ENCODE data around the gene SLC9A3.
A peak's percentile ranks its signal among the peaks of the same experiment; 100 is the strongest.
"Not testable (repeated sequence)": the region's sequence is repeated elsewhere in the genome, so short reads cannot be mapped to it uniquely, and the experiment has no call there.

SLC9A3 gene

GRCh38 chr5:524973-525761, 918 bp upstream of the SLC9A3 start:
- no peak for DNase-seq

- DNase-seq: no peak
These were observed 617 bp downstream of the SLC9A3 start for GRCh38 chr5:523441-524222.

- DNase-seq: no peak
These were observed 1.3 kb downstream of the SLC9A3 start for GRCh38 chr5:522899-523440.

DNA sequence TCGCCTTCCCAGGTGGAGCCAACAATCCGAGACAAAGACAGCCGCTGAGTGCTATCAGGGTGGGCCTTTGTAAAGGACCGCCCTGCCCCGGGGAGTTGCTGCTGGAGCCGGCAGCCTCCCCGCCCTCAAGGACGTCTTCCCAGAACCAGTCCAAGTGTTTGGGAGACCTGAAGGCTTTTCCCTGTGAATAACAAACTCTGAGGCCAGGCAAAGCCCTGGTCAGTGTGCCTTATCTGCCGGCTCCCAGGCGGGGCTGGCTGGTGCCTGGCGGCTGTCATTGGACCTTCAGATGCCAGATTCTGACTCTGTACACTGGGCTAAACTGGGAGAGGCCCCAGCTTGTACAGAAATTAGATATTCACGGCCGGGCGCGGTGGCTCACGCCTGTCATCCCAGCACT, 2.1 kb downstream of the SLC9A3 start:
- DNase-seq: no peak

DNA sequence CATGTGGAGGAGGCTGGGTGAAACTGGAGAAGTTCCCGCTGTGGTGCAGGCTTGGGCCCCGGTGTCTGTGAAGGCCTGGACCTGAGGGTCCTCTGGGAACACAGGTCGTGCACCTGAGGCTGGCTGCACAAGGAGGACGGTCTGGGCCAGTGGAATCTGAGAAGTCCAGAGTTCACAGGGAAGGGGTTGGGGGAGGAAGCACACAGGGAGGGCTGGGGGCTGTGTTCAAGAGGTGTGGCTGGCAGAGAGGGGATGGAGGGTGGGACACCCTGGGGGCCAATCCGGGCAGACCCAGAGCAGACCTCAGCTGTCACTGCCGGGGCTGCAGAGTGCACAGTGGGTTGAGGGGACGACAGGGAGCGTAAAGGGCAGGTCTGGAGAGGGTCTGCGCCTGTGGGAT, 2.6 kb downstream of the SLC9A3 start:
- DNase-seq: no peak

GRCh38 chr5:520850-521226, 3.4 kb downstream of the SLC9A3 start:
- DNase-seq: no peak

DNA sequence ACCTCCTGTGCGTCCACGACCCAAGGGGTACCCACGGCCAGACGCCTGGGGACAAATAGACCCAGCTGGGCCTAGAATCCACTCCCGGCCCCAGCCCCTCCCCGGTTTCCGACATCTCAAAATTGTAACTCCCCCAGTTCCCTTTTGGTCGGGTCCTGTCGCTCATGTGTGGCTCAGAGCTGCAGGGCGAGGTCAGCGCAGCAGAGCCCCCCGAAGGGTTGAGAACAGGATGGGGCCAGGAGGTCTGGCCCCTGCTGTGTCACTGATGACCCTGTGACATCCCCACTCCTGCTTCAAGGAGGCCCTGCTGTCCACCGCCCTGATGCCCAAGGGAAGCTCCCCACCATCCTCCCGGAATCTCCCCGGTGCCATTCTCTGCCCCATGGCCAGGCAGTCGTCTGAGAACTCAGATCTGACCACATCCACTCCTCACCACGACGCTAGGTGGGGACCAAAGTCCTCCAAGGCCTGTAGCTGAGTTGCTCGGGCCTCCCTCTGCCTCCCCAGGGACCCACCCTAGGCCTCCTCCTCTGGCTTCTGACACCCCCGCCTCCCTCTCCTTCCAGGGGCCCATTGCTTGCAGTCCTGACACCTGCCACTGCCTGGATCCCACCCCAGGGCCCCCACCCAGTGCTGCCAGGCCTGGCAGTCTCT, 3.9 kb downstream of the SLC9A3 start:
- no peak for DNase-seq

GRCh38 chr5:518721-519120, 5.5 kb downstream of the SLC9A3 start:
- DNase-seq: no peak

DNA sequence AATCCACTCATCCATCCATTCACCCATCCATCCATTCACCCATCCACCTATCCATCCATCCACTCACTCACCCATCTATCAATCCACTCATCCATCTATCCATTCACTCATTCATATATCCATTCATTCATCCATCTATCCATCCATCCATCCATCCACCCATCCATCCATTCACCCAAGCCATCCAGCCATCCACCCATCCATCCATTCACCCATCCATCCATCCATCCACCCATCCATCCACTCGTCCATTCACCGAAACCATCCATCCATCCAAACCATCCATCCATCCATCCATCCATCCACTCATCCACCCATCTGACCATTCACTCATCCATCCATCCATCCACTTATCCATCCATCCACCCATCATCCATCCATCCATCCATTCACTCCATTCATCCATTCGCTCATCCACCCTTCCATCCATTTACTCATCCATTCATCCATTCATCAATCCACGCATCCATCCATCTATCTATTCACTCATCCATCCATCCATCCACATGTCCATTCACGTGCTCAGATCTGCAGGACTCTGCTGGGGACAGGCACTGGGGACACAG, 6.6 kb downstream of the SLC9A3 start:
- DNase-seq: no peak

DNA sequence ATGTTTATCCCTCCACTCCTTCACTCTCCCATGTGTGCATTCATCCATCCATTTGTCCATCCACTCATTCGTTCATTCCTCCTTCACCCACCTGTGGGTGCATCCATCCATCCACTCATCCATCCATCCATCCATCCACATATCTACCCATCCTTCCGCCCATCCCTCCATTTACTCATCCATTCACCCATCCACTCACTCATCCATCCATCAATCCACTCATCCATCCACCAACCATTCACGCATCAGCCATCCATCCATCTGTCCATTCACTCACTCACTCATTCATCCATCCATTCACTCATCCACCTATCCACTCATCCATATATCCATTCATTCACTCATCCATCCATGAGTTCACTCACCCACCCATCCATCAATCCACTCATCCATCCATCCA, 7.3 kb downstream of the SLC9A3 start:
- no peak for DNase-seq

DNA sequence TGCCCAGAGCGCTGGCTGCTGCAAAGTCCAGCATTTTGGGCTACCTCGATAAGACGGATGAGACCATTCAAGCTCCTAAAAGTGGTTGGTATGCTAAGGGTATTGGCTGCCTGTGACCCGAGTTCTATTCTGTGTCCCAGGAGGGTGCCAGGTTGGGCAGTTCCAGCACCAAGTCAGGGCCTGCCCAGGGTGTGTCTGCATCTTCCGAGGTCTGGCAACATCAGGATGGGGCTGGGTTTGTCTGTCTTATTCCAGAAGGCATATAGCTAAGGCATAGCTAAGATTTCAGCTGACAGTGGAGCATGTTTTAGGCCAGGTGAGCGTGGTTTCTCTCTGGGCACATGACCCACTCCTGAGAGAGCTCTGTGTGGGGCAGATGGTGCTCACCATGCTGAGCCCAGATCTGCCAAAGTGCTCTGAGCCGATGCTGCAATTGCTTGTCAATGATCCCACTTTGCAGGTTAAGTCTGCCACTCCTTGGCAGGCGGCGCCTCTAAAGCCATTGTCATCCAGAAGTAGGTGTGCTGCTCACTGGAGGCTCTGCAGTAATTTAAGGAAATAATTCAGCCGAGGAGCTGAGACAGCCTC, 7.8 kb downstream of the SLC9A3 start:
- no peak for DNase-seq

DNA sequence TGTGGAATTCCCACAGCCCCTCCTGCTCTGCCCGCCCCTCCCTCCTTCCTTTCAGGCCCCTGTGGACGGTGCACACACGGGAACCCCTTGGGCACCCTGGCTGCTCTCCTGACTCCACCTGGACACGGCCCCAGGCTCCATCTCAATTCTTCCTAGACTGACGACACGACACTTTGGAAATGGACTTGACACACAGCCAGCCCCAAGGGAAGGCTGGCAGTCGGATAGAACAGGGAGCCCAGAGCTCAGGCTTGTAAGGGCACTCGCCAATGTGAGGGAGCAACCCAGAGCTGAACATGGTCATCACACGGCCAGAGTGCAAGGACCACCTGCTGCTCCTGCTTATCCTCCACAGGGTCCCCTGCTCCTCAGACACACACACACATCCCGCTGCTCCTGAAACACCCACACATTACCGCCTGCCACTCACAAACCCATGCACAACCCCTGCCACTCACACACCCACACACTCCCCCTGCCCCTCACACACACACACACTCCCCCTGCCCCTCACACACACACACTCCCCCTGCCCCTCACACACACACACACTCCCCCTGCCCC, 8.9 kb downstream of the SLC9A3 start:
- no peak for DNase-seq

DNA sequence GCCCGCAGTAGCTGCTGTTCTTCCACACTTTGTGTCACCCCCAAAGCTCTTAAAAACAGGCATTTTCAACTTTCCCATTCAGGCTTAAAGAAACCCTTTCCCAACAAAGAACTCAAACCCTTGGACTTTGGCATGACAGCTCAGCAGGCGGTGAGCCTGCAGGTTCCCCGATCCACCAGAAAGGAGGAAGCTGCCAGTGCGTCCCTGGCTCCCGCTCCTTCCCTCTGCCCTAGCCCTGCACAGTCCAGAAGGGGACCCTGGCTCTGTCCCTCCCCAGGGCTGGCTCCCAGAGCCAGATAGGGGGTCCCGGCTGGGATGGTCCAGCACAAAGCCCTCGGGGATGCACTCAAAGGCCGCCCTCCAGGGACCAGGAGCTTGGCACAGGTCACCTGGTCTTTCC, 9.6 kb downstream of the SLC9A3 start:
- DNase-seq: peak in 1 of 4 experiments; percentile 22

DNA sequence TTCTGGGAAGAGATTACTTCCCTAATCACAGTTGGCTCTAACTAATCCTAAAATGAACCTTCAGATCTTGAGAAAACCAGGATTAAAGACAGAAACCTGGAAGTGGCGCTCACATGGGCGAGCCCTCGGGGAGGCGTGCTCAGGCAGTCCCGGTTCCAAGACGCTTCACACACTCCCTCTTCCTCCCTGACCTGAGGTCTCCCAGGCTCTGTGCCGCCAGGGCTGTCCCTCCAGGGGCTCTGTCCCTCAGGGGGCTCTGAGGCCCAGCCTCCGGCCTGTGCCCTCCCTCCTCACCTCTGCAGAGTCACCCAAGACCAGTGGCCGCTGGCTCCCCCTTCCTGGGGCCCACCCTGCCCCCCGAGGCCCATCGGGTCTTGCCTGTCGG, 10.2 kb downstream of the SLC9A3 start:
- DNase-seq: no peak

DNA sequence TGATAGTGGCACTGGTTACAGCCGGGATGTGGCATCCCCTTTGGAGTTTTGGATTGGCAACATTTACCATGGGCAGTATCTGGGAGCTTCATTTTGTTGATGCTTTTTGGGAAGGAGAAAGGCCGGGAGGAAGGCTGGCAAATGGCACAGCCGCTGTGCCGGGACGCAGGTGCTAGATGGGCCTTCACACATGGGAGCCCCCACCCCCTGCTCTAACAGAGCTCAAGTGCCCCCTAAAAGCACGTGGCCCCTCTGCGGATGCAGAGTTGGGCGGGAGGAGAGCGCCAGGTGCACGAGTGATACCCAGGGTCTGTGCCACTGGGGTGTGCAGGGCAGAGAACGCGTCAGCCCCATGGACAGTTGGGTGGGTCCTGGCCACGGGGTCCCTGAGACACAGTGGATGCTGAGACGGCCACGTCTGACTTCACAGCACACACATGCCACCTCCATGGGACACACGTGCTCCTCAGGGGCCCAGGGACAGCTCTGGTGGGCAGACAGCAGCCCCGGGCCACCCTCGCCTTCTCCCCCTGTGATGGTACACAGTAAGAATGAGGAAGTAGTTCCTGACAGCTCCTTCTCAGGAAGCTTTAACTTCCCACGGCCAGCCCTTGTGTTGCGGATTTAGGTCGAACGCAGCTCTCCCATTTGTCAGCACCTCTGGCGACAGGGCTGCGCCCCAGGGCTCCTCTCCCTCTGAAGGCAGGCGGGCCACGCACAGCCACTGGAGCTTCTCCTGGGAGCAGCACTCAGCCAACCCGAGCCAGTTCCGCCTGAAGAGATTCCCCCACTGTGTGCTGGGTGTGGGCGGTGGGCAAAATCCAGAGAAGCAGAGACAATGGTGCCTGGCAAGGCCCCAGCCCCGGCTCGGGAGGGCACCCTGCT, 10.8 kb downstream of the SLC9A3 start:
- peak; percentile 31 to 69 (median 62) for DNase-seq

GRCh38 chr5:511476-511875, 12.8 kb downstream of the SLC9A3 start:
- no peak for DNase-seq

DNA sequence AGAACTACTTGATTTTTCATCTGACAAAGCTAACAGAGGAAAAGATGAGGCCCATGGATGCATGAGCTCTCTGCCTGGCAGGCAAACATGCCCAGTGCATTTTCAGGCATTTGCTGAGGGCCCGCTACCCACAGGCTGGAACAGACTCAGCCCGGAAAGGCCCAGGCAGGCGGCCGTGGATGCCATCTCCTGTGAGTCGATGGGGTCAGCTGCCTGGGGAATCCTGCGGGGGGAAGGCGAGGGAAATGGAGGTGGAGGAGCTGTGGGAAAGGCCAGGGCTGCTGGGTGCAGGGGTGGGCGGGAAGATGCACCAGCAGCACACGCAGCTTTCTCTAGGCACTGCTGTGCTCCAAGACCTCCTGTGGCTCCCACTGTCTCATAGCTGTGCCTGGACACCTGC, 13.7 kb downstream of the SLC9A3 start:
- no peak for DNase-seq

- no peak for DNase-seq
These were observed 14.6 kb downstream of the SLC9A3 start for GRCh38 chr5:509611-510185.

- DNase-seq: not testable (repeated sequence)
These were observed 16.2 kb downstream of the SLC9A3 start for GRCh38 chr5:507986-508575.

- no peak for DNase-seq
These were observed 18.2 kb downstream of the SLC9A3 start for GRCh38 chr5:505951-506525.

All from suppressor macrophage (primary cell).